Suppressor macrophage (primary cell): Measurements from ENCODE around the gene HTR1D.

Source experiments
- DNase-seq, 4 experiments: peaks; one replicate each; pipeline ENCODE4 v3.0.0-alpha.2; 2020 to 2022

HTR1D gene

GRCh38 chr1:23150125-23150524, 67.2 kb downstream of the HTR1D start:
- DNase-seq, result no peak

DNA sequence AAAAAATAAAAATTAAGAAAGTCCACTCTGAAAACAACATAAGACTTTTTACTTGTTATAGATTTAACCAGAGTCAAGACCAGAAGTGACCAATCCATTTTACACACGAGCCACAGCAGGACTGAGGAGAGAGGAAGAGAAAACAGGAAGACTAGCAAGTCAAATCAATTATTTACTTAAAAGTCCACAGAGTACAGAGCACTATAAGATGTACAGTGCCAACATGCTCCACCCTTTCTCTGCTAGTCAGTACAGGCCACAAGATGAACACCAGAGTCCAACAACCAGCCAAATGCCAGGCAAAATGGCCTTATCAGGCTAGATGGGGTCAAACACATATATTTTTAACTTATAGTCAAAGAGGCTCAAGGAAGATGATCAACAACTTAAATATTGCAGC, 68.2 kb downstream of the HTR1D start:
- DNase-seq, result peak in 3 of 4 experiments; percentile 10 to 29 (median 21)

DNA sequence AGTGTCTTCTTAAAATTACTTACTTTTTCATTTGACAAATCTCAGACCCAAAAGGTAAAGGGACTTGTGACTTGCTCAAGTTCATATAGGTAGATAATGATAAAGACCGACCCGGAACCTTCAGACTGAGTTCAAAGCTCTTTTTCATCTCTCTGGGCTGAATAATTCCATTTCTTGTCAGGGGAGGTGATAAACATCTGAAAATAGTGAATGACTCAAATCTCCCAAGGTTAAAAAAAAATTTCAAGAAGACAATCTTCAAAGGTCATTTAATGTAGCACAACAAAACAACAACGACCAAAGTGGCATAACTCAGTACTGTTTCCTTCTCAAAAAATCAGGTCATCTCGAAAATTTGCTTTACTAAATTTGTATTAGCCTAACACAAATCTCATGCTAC, 69.2 kb downstream of the HTR1D start:
- no peak for DNase-seq
